ENCODE data around the gene PGBD1.

The PGBD1 gene

GRCh38 chr6:28245206-28245941 lies 36.0 kb upstream of the PGBD1 start:
- no peak for DNase-seq (ENCODE audit: extremely low read depth, low read depth)
- no peak overlapping the region for H3K4me3 ChIP-seq (replicated peaks; ENCODE audit: low read depth, low read length)
- TF ChIP-seq CTCF (IDR thresholded peaks at IDR 0.05; ENCODE audit: low read depth, low read length, missing control alignments): no peak

GRCh38 chr6:28248916-28249315 lies 32.5 kb upstream of the PGBD1 start:
- no peak for DNase-seq (ENCODE audit: extremely low read depth, low read depth)
- TF ChIP-seq CTCF (IDR thresholded peaks at IDR 0.05; ENCODE audit: low read depth, low read length, missing control alignments): no peak
- no peak overlapping the region for H3K4me3 ChIP-seq (replicated peaks; ENCODE audit: low read depth, low read length)

GRCh38 chr6:28250747-28251146 lies 30.6 kb upstream of the PGBD1 start:
- DNase-seq (ENCODE audit: extremely low read depth, low read depth): no peak
- no peak for TF ChIP-seq CTCF (IDR thresholded peaks at IDR 0.05; ENCODE audit: low read depth, low read length, missing control alignments)
- peak overlapping the region; percentile 58 for H3K4me3 ChIP-seq (replicated peaks; ENCODE audit: low read depth, low read length)

GRCh38 chr6:28251661-28252008 lies 29.7 kb upstream of the PGBD1 start:
- no peak for DNase-seq (ENCODE audit: extremely low read depth, low read depth)
- TF ChIP-seq CTCF (IDR thresholded peaks at IDR 0.05; ENCODE audit: low read depth, low read length, missing control alignments): no peak
- H3K4me3 ChIP-seq (replicated peaks; ENCODE audit: low read depth, low read length): peak overlapping the region; percentile 58

- H3K4me3 ChIP-seq (replicated peaks; ENCODE audit: low read depth, low read length): peak within 1 kb of the TSS; percentile 58
- no peak for TF ChIP-seq CTCF (IDR thresholded peaks at IDR 0.05; ENCODE audit: low read depth, low read length, missing control alignments)
- DNase-seq (ENCODE audit: extremely low read depth, low read depth): peak; percentile 86
These were observed 29.1 kb upstream of the PGBD1 start, which contains the start of gene ZKSCAN4 for GRCh38 chr6:28252009-28252975. Gene ZKSCAN4, minus strand, starts transcription at chr6:28252269. Its CDS starts 289 bp downstream, at chr6:28251980.

- no peak for TF ChIP-seq CTCF (IDR thresholded peaks at IDR 0.05; ENCODE audit: low read depth, low read length, missing control alignments)
- no peak overlapping the region for H3K4me3 ChIP-seq (replicated peaks; ENCODE audit: low read depth, low read length)
- DNase-seq (ENCODE audit: extremely low read depth, low read depth): no peak
These were observed 27.3 kb upstream of the PGBD1 start for GRCh38 chr6:28254121-28254519.

Data from HFF-Myc (cell line).